Measurements from ENCODE around the gene MICAL3. TPM values are rescaled to one million over a fixed set of nuclear protein-coding genes. Genes with fewer than 3 reads are reported as not detected.

The MICAL3 gene
- polyA plus RNA-seq, 1 of the 3 experiments (the other 2 are of a cell fraction) = 83.1 TPM

DNA sequence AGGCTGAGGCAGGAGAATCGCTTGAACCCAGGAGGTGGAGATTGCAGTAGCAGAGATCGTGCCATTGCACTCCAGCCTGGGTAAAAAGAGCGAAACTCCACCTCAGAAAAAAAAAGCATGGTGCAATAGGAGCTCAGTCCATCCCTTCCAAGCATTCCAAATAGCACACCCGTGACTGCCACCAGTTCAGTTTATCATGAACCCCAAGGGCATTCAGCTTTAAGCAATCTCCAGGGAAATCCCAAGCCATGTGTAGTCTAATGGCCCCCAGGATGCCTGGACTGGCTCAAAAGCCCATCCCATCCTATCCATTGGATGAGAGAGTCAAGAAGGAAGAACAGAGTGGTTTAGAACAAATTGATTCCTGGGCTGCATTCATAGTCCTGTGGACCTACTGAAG, 16.2 kb downstream of the MICAL3 start:
- POLR2A ChIA-PET = no interaction called here
- CTCF ChIA-PET = interaction anchor here (0.9 kb wide), 1 partner anchor 68 kb away, joined by 3 read pairs; no protein-coding TSS in a partner anchor

More for the DNA sequence above, 16.2 kb downstream of the MICAL3 start:
- no peaks in the 10 kb centered on the region for H3K27me3 ChIP-seq (ENCODE audit: insufficient read depth)
- no peaks in the 10 kb centered on the region for H4K20me1 ChIP-seq (ENCODE audit: insufficient read depth)
- H3K9me2 ChIP-seq = no peaks in the 10 kb centered on the region
- H3K79me2 ChIP-seq (ENCODE audit: insufficient read depth) = no peaks in the 10 kb centered on the region
- H3K4me2 ChIP-seq = no peak overlapping the region
- TF ChIP-seq EZH2phosphoT487 (IDR thresholded peaks at IDR 0.05; ENCODE audit: borderline replicate concordance, low read depth) (no peak), SIN3A (IDR thresholded peaks at IDR 0.05; ENCODE audit: borderline replicate concordance, low read depth, low read length) (no peak), NRF1 (IDR thresholded peaks at IDR 0.05; ENCODE audit: low read depth, low read length) (no peak), RXRA (IDR thresholded peaks at IDR 0.05; ENCODE audit: borderline replicate concordance, low read depth) (no peak), FOXM1 (IDR thresholded peaks at IDR 0.05; ENCODE audit: low read depth) (no peak), NFIC (IDR thresholded peaks at IDR 0.05; ENCODE audit: borderline replicate concordance) (no peak), EP300 (IDR thresholded peaks at IDR 0.05; ENCODE audit: borderline replicate concordance in 1 of 2, low read depth in 1 of 2, low read length in 1 of 2) (no peak), TEAD4 (IDR thresholded peaks at IDR 0.05; ENCODE audit: borderline replicate concordance, insufficient read depth) (no peak), FOXJ3 (CRISPR knock-in tag; IDR thresholded peaks at IDR 0.05) (no peak), CHD2 (IDR thresholded peaks at IDR 0.05; ENCODE audit: low read length, partially characterized antibody) (no peak), JUND (IDR thresholded peaks at IDR 0.05) (no peak), RCOR1 (IDR thresholded peaks at IDR 0.05; ENCODE audit: low read length) (no peak), RAD21 (IDR thresholded peaks at IDR 0.05; ENCODE audit: low read length) (no peak)
- TF ChIP-seq, protein P1, sequence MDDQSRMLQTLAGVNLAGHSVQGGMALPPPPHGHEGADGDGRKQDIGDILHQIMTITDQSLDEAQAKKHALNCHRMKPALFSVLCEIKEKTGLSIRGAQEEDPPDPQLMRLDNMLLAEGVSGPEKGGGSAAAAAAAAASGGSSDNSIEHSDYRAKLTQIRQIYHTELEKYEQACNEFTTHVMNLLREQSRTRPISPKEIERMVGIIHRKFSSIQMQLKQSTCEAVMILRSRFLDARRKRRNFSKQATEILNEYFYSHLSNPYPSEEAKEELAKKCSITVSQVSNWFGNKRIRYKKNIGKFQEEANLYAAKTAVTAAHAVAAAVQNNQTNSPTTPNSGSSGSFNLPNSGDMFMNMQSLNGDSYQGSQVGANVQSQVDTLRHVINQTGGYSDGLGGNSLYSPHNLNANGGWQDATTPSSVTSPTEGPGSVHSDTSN (IDR thresholded peaks at IDR 0.05) = no peak
- TF ChIP-seq, protein P2, sequence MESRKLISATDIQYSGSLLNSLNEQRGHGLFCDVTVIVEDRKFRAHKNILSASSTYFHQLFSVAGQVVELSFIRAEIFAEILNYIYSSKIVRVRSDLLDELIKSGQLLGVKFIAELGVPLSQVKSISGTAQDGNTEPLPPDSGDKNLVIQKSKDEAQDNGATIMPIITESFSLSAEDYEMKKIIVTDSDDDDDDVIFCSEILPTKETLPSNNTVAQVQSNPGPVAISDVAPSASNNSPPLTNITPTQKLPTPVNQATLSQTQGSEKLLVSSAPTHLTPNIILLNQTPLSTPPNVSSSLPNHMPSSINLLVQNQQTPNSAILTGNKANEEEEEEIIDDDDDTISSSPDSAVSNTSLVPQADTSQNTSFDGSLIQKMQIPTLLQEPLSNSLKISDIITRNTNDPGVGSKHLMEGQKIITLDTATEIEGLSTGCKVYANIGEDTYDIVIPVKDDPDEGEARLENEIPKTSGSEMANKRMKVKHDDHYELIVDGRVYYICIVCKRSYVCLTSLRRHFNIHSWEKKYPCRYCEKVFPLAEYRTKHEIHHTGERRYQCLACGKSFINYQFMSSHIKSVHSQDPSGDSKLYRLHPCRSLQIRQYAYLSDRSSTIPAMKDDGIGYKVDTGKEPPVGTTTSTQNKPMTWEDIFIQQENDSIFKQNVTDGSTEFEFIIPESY (IDR thresholded peaks at IDR 0.05; ENCODE audit: borderline replicate concordance, low read depth) = no peak
- TF ChIP-seq, protein P3, sequence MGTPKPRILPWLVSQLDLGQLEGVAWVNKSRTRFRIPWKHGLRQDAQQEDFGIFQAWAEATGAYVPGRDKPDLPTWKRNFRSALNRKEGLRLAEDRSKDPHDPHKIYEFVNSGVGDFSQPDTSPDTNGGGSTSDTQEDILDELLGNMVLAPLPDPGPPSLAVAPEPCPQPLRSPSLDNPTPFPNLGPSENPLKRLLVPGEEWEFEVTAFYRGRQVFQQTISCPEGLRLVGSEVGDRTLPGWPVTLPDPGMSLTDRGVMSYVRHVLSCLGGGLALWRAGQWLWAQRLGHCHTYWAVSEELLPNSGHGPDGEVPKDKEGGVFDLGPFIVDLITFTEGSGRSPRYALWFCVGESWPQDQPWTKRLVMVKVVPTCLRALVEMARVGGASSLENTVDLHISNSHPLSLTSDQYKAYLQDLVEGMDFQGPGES (IDR thresholded peaks at IDR 0.05; ENCODE audit: low read depth, low read length) = no peak
- TF ChIP-seq, protein P4, sequence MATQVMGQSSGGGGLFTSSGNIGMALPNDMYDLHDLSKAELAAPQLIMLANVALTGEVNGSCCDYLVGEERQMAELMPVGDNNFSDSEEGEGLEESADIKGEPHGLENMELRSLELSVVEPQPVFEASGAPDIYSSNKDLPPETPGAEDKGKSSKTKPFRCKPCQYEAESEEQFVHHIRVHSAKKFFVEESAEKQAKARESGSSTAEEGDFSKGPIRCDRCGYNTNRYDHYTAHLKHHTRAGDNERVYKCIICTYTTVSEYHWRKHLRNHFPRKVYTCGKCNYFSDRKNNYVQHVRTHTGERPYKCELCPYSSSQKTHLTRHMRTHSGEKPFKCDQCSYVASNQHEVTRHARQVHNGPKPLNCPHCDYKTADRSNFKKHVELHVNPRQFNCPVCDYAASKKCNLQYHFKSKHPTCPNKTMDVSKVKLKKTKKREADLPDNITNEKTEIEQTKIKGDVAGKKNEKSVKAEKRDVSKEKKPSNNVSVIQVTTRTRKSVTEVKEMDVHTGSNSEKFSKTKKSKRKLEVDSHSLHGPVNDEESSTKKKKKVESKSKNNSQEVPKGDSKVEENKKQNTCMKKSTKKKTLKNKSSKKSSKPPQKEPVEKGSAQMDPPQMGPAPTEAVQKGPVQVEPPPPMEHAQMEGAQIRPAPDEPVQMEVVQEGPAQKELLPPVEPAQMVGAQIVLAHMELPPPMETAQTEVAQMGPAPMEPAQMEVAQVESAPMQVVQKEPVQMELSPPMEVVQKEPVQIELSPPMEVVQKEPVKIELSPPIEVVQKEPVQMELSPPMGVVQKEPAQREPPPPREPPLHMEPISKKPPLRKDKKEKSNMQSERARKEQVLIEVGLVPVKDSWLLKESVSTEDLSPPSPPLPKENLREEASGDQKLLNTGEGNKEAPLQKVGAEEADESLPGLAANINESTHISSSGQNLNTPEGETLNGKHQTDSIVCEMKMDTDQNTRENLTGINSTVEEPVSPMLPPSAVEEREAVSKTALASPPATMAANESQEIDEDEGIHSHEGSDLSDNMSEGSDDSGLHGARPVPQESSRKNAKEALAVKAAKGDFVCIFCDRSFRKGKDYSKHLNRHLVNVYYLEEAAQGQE (IDR thresholded peaks at IDR 0.05; ENCODE audit: low read depth, low read length) = no peak
- H2AFZ ChIP-seq (ENCODE audit: low read depth) = no peak overlapping the region
- WGBS (ENCODE audit: low lambda C conversion rate) = 98% methylated on average over 4 of the region's 4 CpGs
- H3K4me1 ChIP-seq (ENCODE audit: control insufficient read depth in 1 of 2, insufficient read depth in 2 of 2, low read depth in 1 of 2, low read length in 1 of 2) = peaks cover 0 to 7% of the 10 kb centered on the region in 2 experiments; a peak in 1 of 4 replicates
- H3K36me3 ChIP-seq (replicated peaks in 1 of 2; ENCODE audit: control insufficient read depth in 1 of 2, insufficient read depth in 2 of 2, low read length in 1 of 2) = no peaks in the 10 kb centered on the region
- no peak overlapping the region for H3K4me3 ChIP-seq (ENCODE audit: low read depth in 2 of 2, low read length in 1 of 2)
- DNase-seq = no peak
- no peaks in the 10 kb centered on the region for H3K9me3 ChIP-seq
- H3F3A ChIP-seq (replicated peaks; ENCODE audit: insufficient read depth) = no peaks in the 10 kb centered on the region
- no peak overlapping the region for H3K9ac ChIP-seq
- H3K27ac ChIP-seq (ENCODE audit: low read depth in 2 of 2, low read length in 1 of 2) = no peak overlapping the region
